Measurements from ENCODE around the gene SMKR1. TPM values are rescaled to one million over a fixed set of nuclear protein-coding genes. Genes with fewer than 3 reads are reported as not detected.
"Not testable (repeated sequence)": the region's sequence is repeated elsewhere in the genome, so short reads cannot be mapped to it uniquely, and the experiment has no call there.

Gene SMKR1
- total RNA-seq, 1 experiment from 2014 or later = 0.87 TPM

GRCh38 chr7:129471402-129471827 is 30.9 kb upstream of the SMKR1 start:
- no peaks in the 10 kb centered on the region for H3K9me3 ChIP-seq (ENCODE audit: control insufficient read depth, low read depth, low read length)
- no peak overlapping the region for H4K5ac ChIP-seq (ENCODE audit: insufficient read length, low read depth, low read length)
- no peak overlapping the region for H2BK15ac ChIP-seq (ENCODE audit: low read depth, low read length)
- H2BK5ac ChIP-seq (ENCODE audit: insufficient read length, low read length) = no peak overlapping the region
- no peak overlapping the region for H3K9ac ChIP-seq (ENCODE audit: extremely low read depth, insufficient read length, low read length)
- TF ChIP-seq CTCF (conservative IDR thresholded peaks at IDR 0.05) = no peak
- no peak for DNase-seq
- no peak overlapping the region for H3K18ac ChIP-seq (ENCODE audit: insufficient read length, low read depth, low read length)
- no peak overlapping the region for H3K56ac ChIP-seq (ENCODE audit: insufficient read length, low read depth, low read length)
- no peak overlapping the region for H3T11ph ChIP-seq (ENCODE audit: low read length)
- no peak overlapping the region for H3K23ac ChIP-seq (ENCODE audit: insufficient read length, low read depth, low read length)
- no peaks in the 10 kb centered on the region for H3K79me1 ChIP-seq (ENCODE audit: insufficient read depth, low read depth, low read length, poor library complexity, severe bottlenecking)
- no peak overlapping the region for H2BK120ac ChIP-seq (ENCODE audit: low read depth, low read length, poor library complexity, severe bottlenecking)
- H2BK12ac ChIP-seq (ENCODE audit: insufficient read length, low read depth, low read length) = no peak overlapping the region
- no peak overlapping the region for H4K8ac ChIP-seq (replicated peaks; ENCODE audit: insufficient read length, low read depth, low read length)
- no peak overlapping the region for H2AFZ ChIP-seq (ENCODE audit: low read length)
- H3K79me2 ChIP-seq (ENCODE audit: insufficient read depth, low read length) = no peaks in the 10 kb centered on the region
- H3K4ac ChIP-seq (ENCODE audit: low read depth, low read length) = no peak overlapping the region
- H3K4me1 ChIP-seq (ENCODE audit: insufficient read depth, low read length) = no peaks in the 10 kb centered on the region; the same call in 1 of the 2 replicates
- Mint-ChIP-seq H3K27ac (no peak overlapping the region), H3K27me3 (ENCODE audit: low read depth) (no peaks in the 10 kb centered on the region), H3K36me3 (ENCODE audit: insufficient read depth in 1 of 3, low read depth in 3 of 3) (peaks cover 12 to 22% (median 15%) of the 10 kb centered on the region in 3 experiments), H3K4me3 (no peak overlapping the region), H3K9me3 (peaks cover 7 to 11% of the 10 kb centered on the region in 2 experiments), H3K4me1 (peaks cover 19 to 20% of the 10 kb centered on the region in 2 experiments)
- H3K27ac ChIP-seq (ENCODE audit: insufficient read length, low read depth, low read length) = no peak overlapping the region
- no peaks in the 10 kb centered on the region for H3K27me3 ChIP-seq (ENCODE audit: insufficient read depth, low read length)
- H3K4me2 ChIP-seq (ENCODE audit: insufficient read depth, insufficient read length, low read length) = no peak overlapping the region
- H3K23me2 ChIP-seq (ENCODE audit: insufficient read length, low read depth, low read length, poor library complexity, severe bottlenecking) = no peaks in the 10 kb centered on the region
- no peaks in the 10 kb centered on the region for H4K20me1 ChIP-seq (ENCODE audit: control insufficient read depth, insufficient read depth, insufficient read length)
- no peak overlapping the region for H4K91ac ChIP-seq (ENCODE audit: insufficient read length, low read depth, low read length)
- no peak overlapping the region for H2BK20ac ChIP-seq (ENCODE audit: low read depth, low read length, poor library complexity, severe bottlenecking)
- H3K14ac ChIP-seq (ENCODE audit: insufficient read depth, low read length) = no peak overlapping the region
- H2AK5ac ChIP-seq (ENCODE audit: insufficient read length, low read length) = no peak overlapping the region

DNA sequence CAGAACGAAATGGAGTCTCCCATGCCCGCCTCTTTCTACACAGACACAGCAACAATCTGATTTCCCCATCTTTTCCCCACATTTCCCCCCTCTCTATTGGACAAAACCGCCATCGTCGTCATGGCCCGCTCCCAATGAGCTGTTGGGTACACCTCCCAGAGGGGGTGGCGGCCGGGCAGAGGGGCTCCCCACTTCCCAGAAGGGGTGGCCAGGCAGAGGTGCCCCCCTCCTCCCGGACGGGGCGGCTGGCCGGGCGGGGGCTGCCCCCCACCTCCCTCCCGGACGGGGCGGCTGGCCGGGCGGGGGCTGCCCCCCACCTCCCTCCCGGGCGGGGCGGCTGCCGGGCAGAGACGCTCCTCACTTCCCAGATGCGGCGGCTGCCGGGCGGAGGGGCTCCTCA is 26.4 kb upstream of the SMKR1 start:
- not testable (repeated sequence) for H3K9ac ChIP-seq (ENCODE audit: extremely low read depth, insufficient read length, low read length); H3K27ac Mint-ChIP-seq; H4K8ac ChIP-seq (replicated peaks; ENCODE audit: insufficient read length, low read depth, low read length); H2BK12ac ChIP-seq (ENCODE audit: insufficient read length, low read depth, low read length); H3K4me3 Mint-ChIP-seq; H3K9me3 ChIP-seq (ENCODE audit: control insufficient read depth, low read depth, low read length); H3K23ac ChIP-seq (ENCODE audit: insufficient read length, low read depth, low read length); H3K4me1 ChIP-seq (ENCODE audit: insufficient read depth, low read length); H3K14ac ChIP-seq (ENCODE audit: insufficient read depth, low read length); H3K18ac ChIP-seq (ENCODE audit: insufficient read length, low read depth, low read length); H3K23me2 ChIP-seq (ENCODE audit: insufficient read length, low read depth, low read length, poor library complexity, severe bottlenecking); H3K27me3 Mint-ChIP-seq (ENCODE audit: low read depth); H4K91ac ChIP-seq (ENCODE audit: insufficient read length, low read depth, low read length); H2BK5ac ChIP-seq (ENCODE audit: insufficient read length, low read length); H3T11ph ChIP-seq (ENCODE audit: low read length); H2BK15ac ChIP-seq (ENCODE audit: low read depth, low read length); H2BK20ac ChIP-seq (ENCODE audit: low read depth, low read length, poor library complexity, severe bottlenecking); H3K79me2 ChIP-seq (ENCODE audit: insufficient read depth, low read length); H3K4me1 Mint-ChIP-seq; H2AFZ ChIP-seq (ENCODE audit: low read length); H2AK5ac ChIP-seq (ENCODE audit: insufficient read length, low read length); H4K5ac ChIP-seq (ENCODE audit: insufficient read length, low read depth, low read length); H3K4me2 ChIP-seq (ENCODE audit: insufficient read depth, insufficient read length, low read length); H3K27me3 ChIP-seq (ENCODE audit: insufficient read depth, low read length); DNase-seq; H4K20me1 ChIP-seq (ENCODE audit: control insufficient read depth, insufficient read depth, insufficient read length); H3K79me1 ChIP-seq (ENCODE audit: insufficient read depth, low read depth, low read length, poor library complexity, severe bottlenecking); H3K56ac ChIP-seq (ENCODE audit: insufficient read length, low read depth, low read length); H2BK120ac ChIP-seq (ENCODE audit: low read depth, low read length, poor library complexity, severe bottlenecking); H3K27ac ChIP-seq (ENCODE audit: insufficient read length, low read depth, low read length); H3K4ac ChIP-seq (ENCODE audit: low read depth, low read length)
- no CpG with 5 or more reads among the region's 27 CpGs for WGBS (ENCODE audit: extremely low coverage, insufficient read length, low lambda C conversion rate)
- Mint-ChIP-seq H3K36me3 (ENCODE audit: insufficient read depth in 1 of 3, low read depth in 3 of 3) (peaks cover 26 to 32% (median 30%) of the 10 kb centered on the region in 3 experiments), H3K9me3 (peaks cover 15 to 20% of the 10 kb centered on the region in 2 experiments)
